ENCODE measurements around the gene PLEKHJ1. TPM values are rescaled to one million over a fixed set of nuclear protein-coding genes. Genes with fewer than 3 reads are reported as not detected.

PLEKHJ1 gene
- polyA plus RNA-seq, 3 donors, result 54.3 to 65.0 (median 58.7) TPM

- no peak for DNase-seq (ENCODE audit: low read depth in 3 of 3, low spot score in 2 of 3)
These were observed 9.9 kb downstream of the PLEKHJ1 start for GRCh38 chr19:2226051-2226839.

GRCh38 chr19:2225415-2226050 lies 10.6 kb downstream of the PLEKHJ1 start:
- no peak for DNase-seq (ENCODE audit: low read depth in 3 of 3, low spot score in 2 of 3)

- no peak for DNase-seq (ENCODE audit: low read depth in 3 of 3, low spot score in 2 of 3)
These were observed 11.3 kb downstream of the PLEKHJ1 start for GRCh38 chr19:2224754-2225349.

GRCh38 chr19:2223959-2224358 lies 12.2 kb downstream of the PLEKHJ1 start:
- no peak for DNase-seq (ENCODE audit: low read depth in 3 of 3, low spot score in 2 of 3)

- DNase-seq (ENCODE audit: low read depth in 3 of 3, low spot score in 2 of 3), result no peak
These were observed 12.7 kb downstream of the PLEKHJ1 start for GRCh38 chr19:2223391-2223790.

GRCh38 chr19:2221918-2222317 lies 14.2 kb downstream of the PLEKHJ1 start:
- DNase-seq (ENCODE audit: low read depth in 3 of 3, low spot score in 2 of 3), result no peak

- DNase-seq (ENCODE audit: low read depth in 3 of 3, low spot score in 2 of 3), result no peak
These were observed 14.8 kb downstream of the PLEKHJ1 start for GRCh38 chr19:2221250-2221831.

GRCh38 chr19:2219726-2220125 lies 16.4 kb downstream of the PLEKHJ1 start:
- no peak for DNase-seq (ENCODE audit: low read depth in 3 of 3, low spot score in 2 of 3)

GRCh38 chr19:2217591-2217990 lies 18.5 kb downstream of the PLEKHJ1 start:
- DNase-seq (ENCODE audit: low read depth in 3 of 3, low spot score in 2 of 3), result no peak

- no peak for DNase-seq (ENCODE audit: low read depth in 3 of 3, low spot score in 2 of 3)
These were observed 19.5 kb downstream of the PLEKHJ1 start for GRCh38 chr19:2216361-2217225.

- no peak for DNase-seq (ENCODE audit: low read depth in 3 of 3, low spot score in 2 of 3)
These were observed 20.8 kb downstream of the PLEKHJ1 start for GRCh38 chr19:2215281-2215751.

- no peak for DNase-seq (ENCODE audit: low read depth in 3 of 3, low spot score in 2 of 3)
These were observed 21.9 kb downstream of the PLEKHJ1 start for GRCh38 chr19:2214251-2214650.

- DNase-seq (ENCODE audit: low read depth in 3 of 3, low spot score in 2 of 3), result no peak
These were observed 22.3 kb downstream of the PLEKHJ1 start for GRCh38 chr19:2213799-2214198.

- DNase-seq (ENCODE audit: low read depth in 3 of 3, low spot score in 2 of 3), result no peak
These were observed 23.0 kb downstream of the PLEKHJ1 start for GRCh38 chr19:2212861-2213711.

GRCh38 chr19:2210987-2211740 lies 25.0 kb downstream of the PLEKHJ1 start:
- DNase-seq (ENCODE audit: low read depth in 3 of 3, low spot score in 2 of 3), result no peak

GRCh38 chr19:2210206-2210605 lies 25.9 kb downstream of the PLEKHJ1 start:
- no peak for DNase-seq (ENCODE audit: low read depth in 3 of 3, low spot score in 2 of 3)

- DNase-seq (ENCODE audit: low read depth in 3 of 3, low spot score in 2 of 3), result no peak
These were observed 26.7 kb downstream of the PLEKHJ1 start for GRCh38 chr19:2209408-2209807.

GRCh38 chr19:2208975-2209374 lies 27.2 kb downstream of the PLEKHJ1 start:
- no peak for DNase-seq (ENCODE audit: low read depth in 3 of 3, low spot score in 2 of 3)

Data from right renal cortex interstitium (tissue), 3 donors.